Erythroblast (primary cell): ENCODE measurements around the gene PDE10A.

ENCODE experiments used
- GATA1 ChIP-seq: IDR thresholded peaks from 2 replicates; pipeline ENCODE4 v1.6.1; 2011; ENCODE audit warnings: low read depth, mild to moderate bottlenecking, control low read depth, low read length, moderate library complexity
- POLR2A ChIP-seq: IDR thresholded peaks from 2 replicates; pipeline ENCODE4 v1.6.1; 2011; ENCODE audit warnings: mild to moderate bottlenecking, low read length

DNA sequence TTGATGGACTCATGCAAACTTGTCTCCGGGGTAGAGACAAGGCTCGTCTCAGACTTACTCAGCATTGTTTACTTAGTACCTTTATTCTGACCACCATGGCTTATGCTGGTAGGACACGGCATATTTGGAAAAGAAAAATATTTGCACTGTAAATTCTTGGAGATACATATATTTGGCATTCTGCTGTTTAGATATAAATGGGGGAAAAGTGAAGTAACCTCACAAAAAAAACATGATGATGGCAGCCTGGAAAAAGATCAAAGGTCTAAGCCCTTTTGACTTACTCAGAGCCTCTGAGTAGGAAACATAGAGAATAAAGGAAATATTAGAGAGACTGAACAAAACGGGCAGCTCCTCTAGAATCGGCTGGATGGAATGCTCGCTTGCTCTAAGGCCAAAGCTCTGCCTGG is 32.5 kb downstream of the PDE10A start:
- no peak for TF ChIP-seq POLR2A
- TF ChIP-seq GATA1, result no peak
